NB4 (cell line): ENCODE measurements around the gene ZNF317.

Source experiments
- DNase-seq: peaks from one replicate; pipeline ENCODE4 v3.0.0; 2010; ENCODE audit warnings: low read depth
- H3K4me3 ChIP-seq: one replicate; pipeline ENCODE4 v1.5.1; 2011; ENCODE audit warnings: mild to moderate bottlenecking, low read depth, low read length, moderate library complexity
- MYC ChIP-seq: IDR thresholded peaks from 2 replicates; pipeline ENCODE4 v1.6.1; 2011; ENCODE audit warnings: low read depth, low read length
- POLR2A ChIP-seq: IDR thresholded peaks from 2 replicates; pipeline ENCODE4 v1.6.1; 2011; ENCODE audit warnings: mild to moderate bottlenecking; ENCODE audit not compliant: insufficient read length; ENCODE audit errors: extremely low read depth
- TF ChIP-seq, protein P1 (sequence below): IDR thresholded peaks from 2 replicates; pipeline ENCODE4 v1.6.1; 2011; ENCODE audit warnings: low read depth, low read length
- TF ChIP-seq, protein P2 (sequence below): IDR thresholded peaks from one replicate; pipeline ENCODE4 v1.5.1; 2012; ENCODE audit warnings: low read depth, low read length

The ZNF317 gene

DNA sequence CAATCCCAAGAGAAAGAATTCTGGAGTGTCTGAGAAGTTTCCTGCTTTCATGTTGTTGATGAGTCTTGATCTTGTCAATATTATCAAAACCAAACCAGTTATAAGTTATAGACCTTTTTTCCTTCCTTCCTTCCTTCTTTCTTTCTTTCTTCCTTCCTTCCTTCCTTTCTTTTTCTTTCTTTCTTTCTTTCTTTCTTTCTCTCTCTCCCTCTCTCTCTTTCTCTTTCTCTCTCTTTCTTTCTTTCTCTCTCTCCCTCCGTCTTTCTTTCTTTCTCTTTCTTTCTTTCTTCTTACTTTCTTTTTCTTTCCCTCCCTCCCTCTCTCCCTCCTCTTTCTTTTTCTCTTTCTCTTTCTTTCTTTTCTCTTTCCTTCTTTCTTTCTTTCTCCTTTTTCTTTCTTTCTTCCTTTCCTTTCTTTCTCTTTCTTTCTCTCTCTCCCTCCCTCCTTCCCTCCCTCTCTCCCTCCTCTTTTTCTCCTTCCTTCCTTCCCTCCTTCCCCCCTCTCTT is 13.2 kb upstream of the ZNF317 start, which contains the start of gene OR7G3:
Gene OR7G3 (minus strand): TSS at position 51 of the 506 bp plus-strand sequence. CDS start 0 bp downstream, at position 51.
- DNase-seq: no peak
- TF ChIP-seq, protein P1, sequence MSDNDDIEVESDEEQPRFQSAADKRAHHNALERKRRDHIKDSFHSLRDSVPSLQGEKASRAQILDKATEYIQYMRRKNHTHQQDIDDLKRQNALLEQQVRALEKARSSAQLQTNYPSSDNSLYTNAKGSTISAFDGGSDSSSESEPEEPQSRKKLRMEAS: no peak
- TF ChIP-seq, protein P2, sequence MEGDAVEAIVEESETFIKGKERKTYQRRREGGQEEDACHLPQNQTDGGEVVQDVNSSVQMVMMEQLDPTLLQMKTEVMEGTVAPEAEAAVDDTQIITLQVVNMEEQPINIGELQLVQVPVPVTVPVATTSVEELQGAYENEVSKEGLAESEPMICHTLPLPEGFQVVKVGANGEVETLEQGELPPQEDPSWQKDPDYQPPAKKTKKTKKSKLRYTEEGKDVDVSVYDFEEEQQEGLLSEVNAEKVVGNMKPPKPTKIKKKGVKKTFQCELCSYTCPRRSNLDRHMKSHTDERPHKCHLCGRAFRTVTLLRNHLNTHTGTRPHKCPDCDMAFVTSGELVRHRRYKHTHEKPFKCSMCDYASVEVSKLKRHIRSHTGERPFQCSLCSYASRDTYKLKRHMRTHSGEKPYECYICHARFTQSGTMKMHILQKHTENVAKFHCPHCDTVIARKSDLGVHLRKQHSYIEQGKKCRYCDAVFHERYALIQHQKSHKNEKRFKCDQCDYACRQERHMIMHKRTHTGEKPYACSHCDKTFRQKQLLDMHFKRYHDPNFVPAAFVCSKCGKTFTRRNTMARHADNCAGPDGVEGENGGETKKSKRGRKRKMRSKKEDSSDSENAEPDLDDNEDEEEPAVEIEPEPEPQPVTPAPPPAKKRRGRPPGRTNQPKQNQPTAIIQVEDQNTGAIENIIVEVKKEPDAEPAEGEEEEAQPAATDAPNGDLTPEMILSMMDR: no peak
- TF ChIP-seq MYC (no peak), POLR2A (no peak)

GRCh38 chr19:9128171-9128570 is 12.0 kb upstream of the ZNF317 start:
- TF ChIP-seq POLR2A: no peak
- TF ChIP-seq, protein P2: no peak
- TF ChIP-seq, protein P1: no peak
- no peak for TF ChIP-seq MYC
- DNase-seq: peak; percentile 62
- no peak overlapping the region for H3K4me3 ChIP-seq

More for the DNA sequence above, 13.2 kb upstream of the ZNF317 start, which contains the start of gene OR7G3:
- H3K4me3 ChIP-seq: no peak within 1 kb of the TSS

GRCh38 chr19:9130965-9131364 is 9.2 kb upstream of the ZNF317 start:
- TF ChIP-seq, protein P1: no peak
- TF ChIP-seq POLR2A (no peak), MYC (no peak)
- TF ChIP-seq, protein P2: no peak

DNA sequence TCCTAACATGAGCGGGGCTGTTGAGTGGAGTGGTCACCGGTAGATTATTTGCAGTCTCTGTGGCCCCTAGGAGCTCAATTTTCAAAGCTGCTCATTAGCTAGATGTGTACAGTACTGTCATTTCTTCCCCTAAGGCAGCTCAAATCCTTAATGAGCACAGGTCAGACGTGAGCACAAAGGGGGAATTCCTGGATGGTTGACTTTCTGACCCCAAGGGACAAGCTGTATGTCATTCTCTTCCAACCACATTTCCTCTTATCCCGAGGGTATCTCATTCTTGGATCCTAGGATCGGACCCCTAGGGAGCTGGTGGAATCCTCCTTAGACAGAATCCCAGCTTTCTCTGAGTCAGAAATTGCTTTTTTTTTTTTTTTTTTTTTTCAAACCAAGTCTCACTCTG is 7.8 kb upstream of the ZNF317 start:
- TF ChIP-seq, protein P2: no peak
- TF ChIP-seq, protein P1: no peak
- TF ChIP-seq POLR2A: no peak
- no peak for TF ChIP-seq MYC
- DNase-seq: no peak
- H3K4me3 ChIP-seq: no peak overlapping the region

More at GRCh38 chr19:9130965-9131364, 9.2 kb upstream of the ZNF317 start:
- H3K4me3 ChIP-seq: no peak overlapping the region
- DNase-seq: peak; percentile 73

- peak overlapping the region; percentile 70 for H3K4me3 ChIP-seq
- TF ChIP-seq, protein P2: no peak
- TF ChIP-seq, protein P1: peak; percentile 92
- DNase-seq: peak; percentile 36
Measured at GRCh38 chr19:9139609-9140158, 513 bp upstream of the ZNF317 start.

- TF ChIP-seq MYC (no peak), POLR2A (no peak)
- TF ChIP-seq, protein P1: no peak
- TF ChIP-seq, protein P2: no peak
- H3K4me3 ChIP-seq: no peak overlapping the region
- peak; percentile 45 for DNase-seq
Measured at GRCh38 chr19:9144920-9145319, 4.7 kb downstream of the ZNF317 start.
